Nephron progenitor cell (in vitro differentiated cells): ENCODE results near the gene SUN2.

ENCODE experiments used
- DNase-seq: peaks from one replicate; pipeline ENCODE4 v3.0.0; 2021
- H3K27ac Mint-ChIP-seq: 2 replicates; pipeline ENCODE4 v1.8.0; 2021; ENCODE audit warnings: mild to moderate bottlenecking, moderate library complexity, mixed read lengths
- H3K27me3 Mint-ChIP-seq: 2 replicates; pipeline ENCODE4 v1.8.0; 2021; ENCODE audit warnings: mild to moderate bottlenecking, low read depth, mixed read lengths; ENCODE audit not compliant: poor library complexity
- H3K36me3 Mint-ChIP-seq: 2 replicates; pipeline ENCODE4 v1.8.0; 2021; ENCODE audit warnings: low read depth, mixed read lengths
- H3K4me1 Mint-ChIP-seq: 2 replicates; pipeline ENCODE4 v1.8.0; 2021; ENCODE audit warnings: mixed read lengths
- H3K4me3 Mint-ChIP-seq: 2 replicates; pipeline ENCODE4 v1.8.0; 2021; ENCODE audit warnings: mild to moderate bottlenecking, moderate library complexity, mixed read lengths
- H3K9me3 Mint-ChIP-seq: 2 replicates; pipeline ENCODE4 v1.8.0; 2021; ENCODE audit warnings: mild to moderate bottlenecking, moderate library complexity, mixed read lengths
- CTCF ChIP-seq: fragments of 200-600 bp; sonication (generic); IDR thresholded peaks from 2 replicates; pipeline ENCODE4 v1.5.0; 2021; ENCODE audit warnings: antibody characterized with exemption

The SUN2 gene

GRCh38 chr22:38754751-38755154, 1.0 kb downstream of the SUN2 start:
- no peaks in the 10 kb centered on the region for H3K9me3 Mint-ChIP-seq
- H3K36me3 Mint-ChIP-seq: peaks cover 6% of the 10 kb centered on the region
- peak overlapping the region; percentile 87 for H3K4me3 Mint-ChIP-seq
- H3K4me1 Mint-ChIP-seq: peaks cover 43% of the 10 kb centered on the region
- H3K27me3 Mint-ChIP-seq: peaks cover 11% of the 10 kb centered on the region
- H3K27ac Mint-ChIP-seq: peak overlapping the region; percentile 21
- DNase-seq: no peak
- TF ChIP-seq CTCF: no peak

GRCh38 chr22:38753948-38754750, 1.6 kb downstream of the SUN2 start:
- no peak for TF ChIP-seq CTCF
- H3K27me3 Mint-ChIP-seq: peaks cover 11% of the 10 kb centered on the region
- H3K4me3 Mint-ChIP-seq: peak overlapping the region; percentile 87
- no peak overlapping the region for H3K27ac Mint-ChIP-seq
- no peak for DNase-seq
- H3K36me3 Mint-ChIP-seq: peaks cover 12% of the 10 kb centered on the region
- H3K4me1 Mint-ChIP-seq: peaks cover 46% of the 10 kb centered on the region
- H3K9me3 Mint-ChIP-seq: no peaks in the 10 kb centered on the region

GRCh38 chr22:38751422-38752346, 4.1 kb downstream of the SUN2 start:
- no peak for DNase-seq
- Mint-ChIP-seq H3K9me3 (no peaks in the 10 kb centered on the region), H3K4me3 (no peak overlapping the region), H3K36me3 (peaks cover 20% of the 10 kb centered on the region), H3K4me1 (peaks cover 37% of the 10 kb centered on the region), H3K27ac (no peak overlapping the region), H3K27me3 (peaks cover 3% of the 10 kb centered on the region)
- TF ChIP-seq CTCF: no peak

- Mint-ChIP-seq H3K9me3 (no peaks in the 10 kb centered on the region), H3K4me1 (peaks cover 33% of the 10 kb centered on the region), H3K27ac (no peak overlapping the region), H3K4me3 (no peak overlapping the region), H3K27me3 (peaks cover 3% of the 10 kb centered on the region), H3K36me3 (peaks cover 20% of the 10 kb centered on the region)
- DNase-seq: no peak
- no peak for TF ChIP-seq CTCF
Observed at GRCh38 chr22:38751066-38751421, 4.8 kb downstream of the SUN2 start.

- DNase-seq: no peak
- no peak overlapping the region for H3K27ac Mint-ChIP-seq
- H3K36me3 Mint-ChIP-seq: peaks cover 23% of the 10 kb centered on the region
- H3K4me1 Mint-ChIP-seq: peaks cover 33% of the 10 kb centered on the region
- H3K4me3 Mint-ChIP-seq: no peak overlapping the region
- no peak for TF ChIP-seq CTCF
- peaks cover 3% of the 10 kb centered on the region for H3K27me3 Mint-ChIP-seq
- H3K9me3 Mint-ChIP-seq: no peaks in the 10 kb centered on the region
Observed at GRCh38 chr22:38750638-38751037, 5.2 kb downstream of the SUN2 start.
